ENCODE measurements around the gene RAVER1. TPM values are rescaled to one million over a fixed set of nuclear protein-coding genes. Genes with fewer than 3 reads are reported as not detected.

The RAVER1 gene
- total and polyA plus RNA-seq, 9 of the 15 experiments (the other 6 are each of a cell fraction or from before 2014, with no cell fraction given): 0.06 to 113 (median 7.0) TPM

- 0 out of 2 replicates have a peak, but pooled peaks have one; percentile 22 for TF ChIP-seq CBX1 (IDR thresholded peaks at IDR 0.05; ENCODE audit: low read depth)
- TF ChIP-seq SUPT5H (IDR thresholded peaks at IDR 0.05): peak; percentile 75
- no peak for TF ChIP-seq ZNF146 (CRISPR knock-in tag; IDR thresholded peaks at IDR 0.05; ENCODE audit: unreplicated experiment)
- no peak for TF ChIP-seq ELF4 (CRISPR knock-in tag; IDR thresholded peaks at IDR 0.05)
- TF ChIP-seq IFI16 (CRISPR knock-in tag; IDR thresholded peaks at IDR 0.05): no peak
- TF ChIP-seq FOXO4 (CRISPR knock-in tag; IDR thresholded peaks at IDR 0.05): no peak
- no peak for TF ChIP-seq BRCA1 (IDR thresholded peaks at IDR 0.05)
- no peak for TF ChIP-seq BRCA1 (CRISPR knock-in tag; IDR thresholded peaks at IDR 0.05)
- TF ChIP-seq, protein P1, sequence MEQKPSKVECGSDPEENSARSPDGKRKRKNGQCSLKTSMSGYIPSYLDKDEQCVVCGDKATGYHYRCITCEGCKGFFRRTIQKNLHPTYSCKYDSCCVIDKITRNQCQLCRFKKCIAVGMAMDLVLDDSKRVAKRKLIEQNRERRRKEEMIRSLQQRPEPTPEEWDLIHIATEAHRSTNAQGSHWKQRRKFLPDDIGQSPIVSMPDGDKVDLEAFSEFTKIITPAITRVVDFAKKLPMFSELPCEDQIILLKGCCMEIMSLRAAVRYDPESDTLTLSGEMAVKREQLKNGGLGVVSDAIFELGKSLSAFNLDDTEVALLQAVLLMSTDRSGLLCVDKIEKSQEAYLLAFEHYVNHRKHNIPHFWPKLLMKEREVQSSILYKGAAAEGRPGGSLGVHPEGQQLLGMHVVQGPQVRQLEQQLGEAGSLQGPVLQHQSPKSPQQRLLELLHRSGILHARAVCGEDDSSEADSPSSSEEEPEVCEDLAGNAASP (IDR thresholded peaks at IDR 0.05): no peak
- peak; percentile 44; the same call in 1 of the 2 replicates for TF ChIP-seq KDM2B (CRISPR knock-in tag; IDR thresholded peaks at IDR 0.05)
- TF ChIP-seq MBD2 (IDR thresholded peaks at IDR 0.05; ENCODE audit: borderline replicate concordance, low read depth): peak; percentile 13; the same call in 1 of the 2 replicates
- TF ChIP-seq ZBTB17 (CRISPR knock-in tag; IDR thresholded peaks at IDR 0.05): peak; percentile 73; the same call in 1 of the 2 replicates
- peak; percentile 85 for TF ChIP-seq POLR2G (IDR thresholded peaks at IDR 0.05; ENCODE audit: low read depth, low read length)
- TF ChIP-seq ARNT (IDR thresholded peaks at IDR 0.05): peak; percentile 14 to 20; a peak in 1 of 4 replicates
- TF ChIP-seq LARP7 (IDR thresholded peaks at IDR 0.05): 0 out of 2 replicates have a peak, but pooled peaks have one; percentile 55
- TF ChIP-seq SAFB (IDR thresholded peaks at IDR 0.05; ENCODE audit: borderline replicate concordance, low read depth, low read length): peak; percentile 70; the same call in 1 of the 2 replicates
- TF ChIP-seq RB1 (IDR thresholded peaks at IDR 0.05; ENCODE audit: low read depth): peak; percentile 34; the same call in 1 of the 2 replicates
- peak; percentile 70; the same call in 1 of the 2 replicates for TF ChIP-seq GABPB1 (CRISPR knock-in tag; IDR thresholded peaks at IDR 0.05)
- TF ChIP-seq ZNF780A (CRISPR knock-in tag; IDR thresholded peaks at IDR 0.05): 0 out of 2 replicates have a peak, but pooled peaks have one; percentile 25
- no peak for TF ChIP-seq MNT (conservative IDR thresholded peaks at IDR 0.05)
- TF ChIP-seq ZNF449 (CRISPR knock-in tag; IDR thresholded peaks at IDR 0.05): no peak
Observed at GRCh38 chr19:10289836-10290356, 43.4 kb downstream of the RAVER1 start, which contains the start of gene ICAM5 (continued).

All from K562 (cell line).